Karpas-422 (cell line): ENCODE measurements around the gene KCNK16. TPM values are rescaled to one million over a fixed set of nuclear protein-coding genes. Genes with fewer than 3 reads are reported as not detected.
"Not testable (repeated sequence)": the region's sequence is repeated elsewhere in the genome, so short reads cannot be mapped to it uniquely, and the experiment has no call there.

ENCODE experiments used
- DNase-seq: peaks from one replicate; pipeline ENCODE4 v3.0.0-alpha.2; 2015
- H2AFZ ChIP-seq: fragments of 200-600 bp; sonication (generic); 2 replicates; pipeline ENCODE4 v1.6.1; 2014; ENCODE audit warnings: antibody characterized with exemption, low read length, mixed read lengths
- H3K27ac ChIP-seq: fragments of 200-600 bp; sonication (generic); 2 replicates; pipeline ENCODE4 v1.5.1; 2014; ENCODE audit warnings: mild to moderate bottlenecking, low read length, moderate library complexity
- H3K27me3 ChIP-seq: fragments of 200-600 bp; sonication (generic); 2 replicates; pipeline ENCODE4 v1.6.1; 2014; ENCODE audit warnings: low read length, mixed read lengths
- H3K36me3 ChIP-seq: fragments of 200-600 bp; sonication (generic); 2 replicates; pipeline ENCODE4 v1.6.1; 2014; ENCODE audit warnings: low read length, mixed read lengths; ENCODE audit not compliant: insufficient read depth
- H3K4me1 ChIP-seq: fragments of 200-600 bp; sonication (generic); 2 replicates; pipeline ENCODE4 v1.6.1; 2014; ENCODE audit warnings: mild to moderate bottlenecking, low read length, mixed read lengths
- H3K4me2 ChIP-seq: fragments of 200-600 bp; sonication (generic); 2 replicates; pipeline ENCODE4 v1.6.1; 2014; ENCODE audit warnings: low read length, low read depth, mild to moderate bottlenecking; ENCODE audit not compliant: poor library complexity, severe bottlenecking
- H3K4me3 ChIP-seq: fragments of 200-600 bp; sonication (generic); 2 replicates; pipeline ENCODE4 v1.5.1; 2014; ENCODE audit warnings: mild to moderate bottlenecking, antibody characterized with exemption, low read length, mixed read lengths
- H3K79me2 ChIP-seq: fragments of 200-600 bp; sonication (generic); 2 replicates; pipeline ENCODE4 v1.6.1; 2014; ENCODE audit warnings: mild to moderate bottlenecking, low read length, mixed read lengths
- H3K9ac ChIP-seq: fragments of 200-600 bp; sonication (generic); 2 replicates; pipeline ENCODE4 v1.6.0; 2014; ENCODE audit warnings: low read length
- H3K9me2 ChIP-seq: fragments of 200-600 bp; sonication (generic), shearing (Covaris generic); replicated peaks from 2 replicates; pipeline ENCODE4 v1.6.0; 2014; ENCODE audit warnings: mild to moderate bottlenecking, low read length, moderate library complexity; ENCODE audit not compliant: insufficient read depth
- H3K9me3 ChIP-seq: fragments of 300-700, 200-600 bp; sonication (generic); 2 replicates; pipeline ENCODE4 v1.6.1; 2014; ENCODE audit warnings: low read length, mixed read lengths
- H4K20me1 ChIP-seq: fragments of 200-600 bp; sonication (generic); 2 replicates; pipeline ENCODE4 v1.6.1; 2014; ENCODE audit warnings: mild to moderate bottlenecking, antibody characterized with exemption, low read length, low read depth; ENCODE audit not compliant: insufficient read depth
- total RNA-seq: library from RNA; depleted of rRNA; stranded (reverse); fragments of >200 nt; shearing (Covaris generic); gene quantifications from 2 replicates; pipeline ENCODE4 v1.2.3, GENCODE V29; 2014; ENCODE audit warnings: low replicate concordance

Gene KCNK16
- total RNA-seq, 1 experiment from 2014 or later = not detected

DNA sequence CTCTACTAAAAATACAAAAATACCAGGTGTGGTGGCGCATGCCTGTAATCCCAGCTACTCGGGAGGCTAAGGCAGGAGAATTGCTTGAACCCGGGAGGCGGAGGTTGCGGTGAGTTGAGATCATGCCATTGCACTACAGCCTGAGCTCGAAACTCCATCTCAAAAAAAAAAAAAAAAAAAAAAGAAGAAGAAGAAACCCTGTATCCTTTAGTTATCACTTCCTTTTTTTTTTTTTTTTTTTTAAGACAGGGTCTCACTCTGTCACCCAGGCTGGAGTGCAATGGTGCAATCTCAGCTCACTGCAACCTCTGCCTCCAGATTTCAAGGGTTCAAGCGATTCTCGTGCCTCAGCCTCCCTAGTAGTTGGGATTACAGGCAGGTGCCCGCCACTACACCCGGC lies 35.9 kb downstream of the KCNK16 start:
- not testable (repeated sequence) for H3K36me3 ChIP-seq, H3K4me2 ChIP-seq, H3K9ac ChIP-seq, H4K20me1 ChIP-seq, H3K9me3 ChIP-seq, H2AFZ ChIP-seq, H3K79me2 ChIP-seq, H3K9me2 ChIP-seq, H3K4me1 ChIP-seq, DNase-seq, H3K27me3 ChIP-seq, H3K27ac ChIP-seq, H3K4me3 ChIP-seq

DNA sequence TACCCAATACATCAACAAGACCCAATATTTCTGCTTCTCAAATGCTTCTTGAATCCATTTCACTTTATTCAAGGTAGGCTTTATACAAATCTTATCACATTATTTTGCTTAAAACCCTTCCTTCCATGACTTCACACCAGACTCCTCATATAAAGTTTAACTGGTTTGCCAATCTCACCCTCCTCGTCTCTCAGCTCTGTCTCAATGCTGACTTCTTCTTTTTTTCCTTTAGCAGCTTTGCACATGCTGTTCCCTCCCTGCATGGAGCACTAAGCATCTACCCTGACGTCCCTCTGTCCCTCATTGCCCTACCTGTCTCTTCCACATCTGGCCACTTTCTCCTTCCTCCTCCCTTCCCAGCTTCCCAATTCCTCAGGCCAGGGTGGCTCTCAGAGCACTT lies 39.7 kb downstream of the KCNK16 start:
- H3K27ac ChIP-seq = no peak overlapping the region
- H3K36me3 ChIP-seq = no peaks in the 10 kb centered on the region
- H3K9me3 ChIP-seq = no peaks in the 10 kb centered on the region
- no peaks in the 10 kb centered on the region for H3K4me1 ChIP-seq
- no peaks in the 10 kb centered on the region for H3K79me2 ChIP-seq
- no peaks in the 10 kb centered on the region for H4K20me1 ChIP-seq
- no peak overlapping the region for H3K4me2 ChIP-seq
- H3K4me3 ChIP-seq = no peak overlapping the region
- no peak overlapping the region for H2AFZ ChIP-seq
- H3K9ac ChIP-seq = no peak overlapping the region
- no peak for DNase-seq
- H3K27me3 ChIP-seq = no peaks in the 10 kb centered on the region
- H3K9me2 ChIP-seq = no peaks in the 10 kb centered on the region

DNA sequence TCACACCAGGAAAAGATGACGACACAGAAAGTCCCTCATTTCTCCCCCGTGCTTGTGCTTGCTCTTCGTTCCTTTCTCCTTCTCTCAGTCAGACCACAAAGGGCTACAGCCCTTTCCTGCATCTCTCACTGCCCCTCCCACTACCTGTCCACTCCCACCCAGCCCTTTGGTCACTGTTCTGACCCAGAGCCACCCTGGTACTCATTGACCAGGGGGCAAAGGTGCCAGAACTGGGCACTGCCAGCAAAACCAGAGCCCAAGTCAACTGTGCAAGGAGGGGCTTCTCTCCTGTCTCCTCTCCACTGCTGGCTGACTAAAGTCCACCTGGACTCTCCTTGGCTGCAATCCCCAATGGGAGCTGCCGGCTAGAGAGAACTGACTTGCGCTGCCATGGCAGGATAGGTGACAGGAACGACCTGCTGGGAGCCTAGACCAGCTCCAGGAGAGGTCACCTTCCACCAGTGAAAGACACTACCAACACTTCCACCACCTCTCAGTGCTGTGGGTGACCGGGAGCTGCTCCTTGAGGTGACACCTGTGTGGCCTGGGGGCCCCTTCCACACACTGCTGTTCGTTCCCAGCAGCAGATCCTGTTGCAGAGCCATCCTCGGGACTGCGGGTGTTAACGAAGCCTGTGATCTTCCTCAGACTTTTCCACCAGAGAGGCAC lies 41.1 kb downstream of the KCNK16 start:
- no peaks in the 10 kb centered on the region for H4K20me1 ChIP-seq
- H3K9me2 ChIP-seq = no peaks in the 10 kb centered on the region
- H3K79me2 ChIP-seq = no peaks in the 10 kb centered on the region
- DNase-seq = no peak
- H2AFZ ChIP-seq = no peak overlapping the region
- no peaks in the 10 kb centered on the region for H3K36me3 ChIP-seq
- no peak overlapping the region for H3K27ac ChIP-seq
- H3K9ac ChIP-seq = no peak overlapping the region
- no peaks in the 10 kb centered on the region for H3K4me1 ChIP-seq
- no peaks in the 10 kb centered on the region for H3K27me3 ChIP-seq
- no peak overlapping the region for H3K4me2 ChIP-seq
- no peak overlapping the region for H3K4me3 ChIP-seq
- no peaks in the 10 kb centered on the region for H3K9me3 ChIP-seq

DNA sequence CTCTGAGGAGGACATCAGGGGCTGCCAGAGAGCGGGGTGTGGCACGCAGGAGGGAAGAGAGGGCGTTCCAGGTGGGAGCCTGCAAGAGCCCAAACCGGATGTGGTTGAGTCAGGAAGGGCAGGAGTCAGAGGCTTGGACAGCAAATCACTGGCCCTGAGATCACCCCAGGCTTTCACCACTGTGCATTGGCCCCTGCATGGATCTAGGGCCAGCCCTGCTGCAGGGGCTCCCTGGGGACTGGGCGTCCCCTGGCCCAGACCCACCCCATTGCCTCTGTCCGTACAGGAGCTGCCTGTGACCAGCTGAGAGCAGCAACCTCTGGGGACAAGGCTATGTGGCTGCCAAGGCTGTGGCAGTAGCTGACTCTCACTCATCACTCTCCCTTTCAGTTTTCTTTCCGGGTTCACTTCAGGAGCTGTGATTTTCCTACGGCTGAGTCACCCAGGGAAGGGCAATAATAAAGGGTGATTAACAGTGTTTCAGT lies 42.2 kb downstream of the KCNK16 start:
- Histone ChIP-seq H3K27ac (no peak overlapping the region), H3K4me3 (no peak overlapping the region), H4K20me1 (no peaks in the 10 kb centered on the region), H3K9me2 (no peaks in the 10 kb centered on the region), H3K36me3 (no peaks in the 10 kb centered on the region), H3K9me3 (no peaks in the 10 kb centered on the region), H3K27me3 (no peaks in the 10 kb centered on the region), H3K4me1 (no peaks in the 10 kb centered on the region), H3K9ac (no peak overlapping the region), H3K4me2 (no peak overlapping the region), H3K79me2 (no peaks in the 10 kb centered on the region), H2AFZ (no peak overlapping the region)
- no peak for DNase-seq

DNA sequence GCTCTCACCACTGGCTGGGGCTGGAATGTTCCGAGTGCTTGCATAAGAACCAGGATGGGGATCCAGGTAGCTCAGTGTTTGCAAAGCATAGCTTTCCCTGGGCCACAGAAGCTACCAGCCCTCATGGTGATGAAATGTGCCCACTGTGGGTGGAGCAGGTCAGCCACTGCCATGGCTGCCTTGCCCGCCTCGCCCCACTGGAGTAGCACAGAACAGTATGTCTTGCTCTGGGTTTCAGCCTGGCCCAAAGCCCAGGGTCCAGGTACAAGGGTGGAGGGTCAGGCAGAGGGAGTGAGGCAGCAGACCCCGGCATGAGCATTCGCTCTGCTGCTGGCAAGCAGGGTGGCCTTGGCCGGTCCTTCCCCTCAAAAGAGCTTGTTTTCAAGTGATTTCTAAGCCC lies 43.0 kb downstream of the KCNK16 start:
- H4K20me1 ChIP-seq = no peaks in the 10 kb centered on the region
- H3K27ac ChIP-seq = no peak overlapping the region
- H3K9me2 ChIP-seq = no peaks in the 10 kb centered on the region
- no peaks in the 10 kb centered on the region for H3K27me3 ChIP-seq
- H3K9ac ChIP-seq = no peak overlapping the region
- no peaks in the 10 kb centered on the region for H3K9me3 ChIP-seq
- no peak for DNase-seq
- H3K36me3 ChIP-seq = no peaks in the 10 kb centered on the region
- H3K79me2 ChIP-seq = no peaks in the 10 kb centered on the region
- H3K4me2 ChIP-seq = no peak overlapping the region
- no peaks in the 10 kb centered on the region for H3K4me1 ChIP-seq
- no peak overlapping the region for H3K4me3 ChIP-seq
- H2AFZ ChIP-seq = no peak overlapping the region

DNA sequence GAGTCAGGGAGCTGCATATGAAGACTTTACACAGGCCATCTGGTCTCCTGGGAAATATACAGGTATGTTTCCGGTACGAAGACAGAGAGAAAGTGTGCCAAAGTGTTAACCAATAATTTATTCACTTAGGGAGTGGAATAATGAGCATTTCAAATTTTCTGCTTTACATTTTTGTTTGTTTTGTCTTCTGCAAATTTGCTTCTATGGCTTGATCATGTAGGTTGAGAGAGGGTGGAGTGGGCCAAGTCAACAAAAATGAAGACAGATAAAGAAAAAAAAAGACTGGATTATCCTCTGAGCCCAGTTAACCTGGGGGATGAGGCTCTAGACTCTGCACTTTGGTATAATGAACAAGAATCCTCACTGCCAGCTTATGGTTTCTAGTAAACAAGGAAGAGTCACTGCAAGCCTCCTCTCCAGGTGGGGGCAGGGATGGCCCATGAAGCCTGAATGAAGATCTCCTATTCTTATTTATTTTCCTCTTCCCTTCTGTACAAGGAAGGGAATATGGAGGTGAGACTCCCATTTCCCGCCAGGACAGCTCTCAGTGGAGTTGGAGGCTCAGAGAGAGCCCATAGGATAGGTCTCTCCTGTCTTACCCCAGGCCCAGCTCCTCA lies 46.0 kb downstream of the KCNK16 start:
- no peak for DNase-seq
- Histone ChIP-seq H3K9ac (no peak overlapping the region), H3K36me3 (no peaks in the 10 kb centered on the region), H2AFZ (no peak overlapping the region), H3K4me1 (peaks cover 5% of the 10 kb centered on the region), H4K20me1 (no peaks in the 10 kb centered on the region), H3K79me2 (no peaks in the 10 kb centered on the region), H3K9me2 (no peaks in the 10 kb centered on the region), H3K9me3 (no peaks in the 10 kb centered on the region), H3K27ac (no peak overlapping the region), H3K4me2 (no peak overlapping the region), H3K4me3 (no peak overlapping the region), H3K27me3 (no peaks in the 10 kb centered on the region)

DNA sequence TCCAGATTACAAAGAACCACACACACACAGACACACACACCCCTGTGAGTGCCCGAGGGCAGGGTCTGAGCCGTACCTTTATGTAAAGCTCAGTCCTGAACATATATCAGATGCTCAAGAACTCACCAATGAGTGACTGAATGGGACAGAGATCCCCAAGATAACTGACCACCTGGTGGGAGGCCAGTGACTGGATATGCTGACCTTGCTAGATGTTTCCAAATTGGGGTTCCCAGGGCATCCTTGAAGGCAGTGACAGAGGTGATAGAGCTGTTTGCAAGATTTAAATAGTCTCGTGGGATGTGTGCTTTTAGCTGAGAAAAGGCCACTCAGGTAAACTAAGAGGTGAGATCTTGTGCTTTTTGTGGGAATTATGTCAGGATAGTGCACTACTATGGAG lies 47.6 kb downstream of the KCNK16 start:
- H3K4me1 ChIP-seq = peaks cover 5% of the 10 kb centered on the region
- DNase-seq = no peak
- no peak overlapping the region for H3K27ac ChIP-seq
- no peaks in the 10 kb centered on the region for H3K79me2 ChIP-seq
- H3K9ac ChIP-seq = no peak overlapping the region
- no peaks in the 10 kb centered on the region for H3K27me3 ChIP-seq
- no peak overlapping the region for H2AFZ ChIP-seq
- no peaks in the 10 kb centered on the region for H3K9me3 ChIP-seq
- H3K4me2 ChIP-seq = no peak overlapping the region
- no peaks in the 10 kb centered on the region for H4K20me1 ChIP-seq
- no peak overlapping the region for H3K4me3 ChIP-seq
- H3K9me2 ChIP-seq = no peaks in the 10 kb centered on the region
- H3K36me3 ChIP-seq = no peaks in the 10 kb centered on the region

DNA sequence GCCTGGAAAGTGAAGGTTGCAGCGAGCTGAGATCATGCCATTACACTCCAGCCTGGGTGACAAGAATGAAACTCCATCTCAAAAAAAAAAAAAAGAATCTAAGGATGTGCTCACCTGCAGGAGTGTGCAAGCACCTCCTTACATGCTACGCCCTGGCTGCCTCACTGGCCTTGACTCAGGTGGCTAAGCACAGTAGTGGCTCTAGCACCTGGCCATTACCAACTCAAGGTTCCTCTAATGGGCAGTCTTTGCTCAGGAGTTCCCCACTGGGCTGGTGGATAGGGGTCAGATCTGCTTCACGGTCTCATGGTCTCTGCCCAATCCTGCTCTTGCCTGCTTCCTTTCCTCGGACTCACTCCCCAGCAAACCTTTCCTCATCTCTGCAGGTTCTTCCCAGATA lies 48.0 kb downstream of the KCNK16 start:
- Histone ChIP-seq H4K20me1 (no peaks in the 10 kb centered on the region), H3K79me2 (no peaks in the 10 kb centered on the region), H3K9ac (no peak overlapping the region), H3K4me1 (peaks cover 5% of the 10 kb centered on the region), H3K9me2 (no peaks in the 10 kb centered on the region), H3K9me3 (no peaks in the 10 kb centered on the region), H3K36me3 (no peaks in the 10 kb centered on the region), H3K27me3 (no peaks in the 10 kb centered on the region), H3K4me2 (no peak overlapping the region), H3K27ac (no peak overlapping the region), H3K4me3 (no peak overlapping the region), H2AFZ (no peak overlapping the region)
- DNase-seq = no peak
